Raji (cell line): ENCODE measurements around the gene GART.

ENCODE experiments used
- POLR2A ChIP-seq: IDR thresholded peaks from 2 replicates; pipeline ENCODE4 v1.6.1; 2011; ENCODE audit warnings: low read depth, low read length, control low read depth; ENCODE audit not compliant: insufficient read depth

The GART gene

GRCh38 chr21:33559813-33560212, 17.9 kb upstream of the GART start:
- no peak for TF ChIP-seq POLR2A

DNA sequence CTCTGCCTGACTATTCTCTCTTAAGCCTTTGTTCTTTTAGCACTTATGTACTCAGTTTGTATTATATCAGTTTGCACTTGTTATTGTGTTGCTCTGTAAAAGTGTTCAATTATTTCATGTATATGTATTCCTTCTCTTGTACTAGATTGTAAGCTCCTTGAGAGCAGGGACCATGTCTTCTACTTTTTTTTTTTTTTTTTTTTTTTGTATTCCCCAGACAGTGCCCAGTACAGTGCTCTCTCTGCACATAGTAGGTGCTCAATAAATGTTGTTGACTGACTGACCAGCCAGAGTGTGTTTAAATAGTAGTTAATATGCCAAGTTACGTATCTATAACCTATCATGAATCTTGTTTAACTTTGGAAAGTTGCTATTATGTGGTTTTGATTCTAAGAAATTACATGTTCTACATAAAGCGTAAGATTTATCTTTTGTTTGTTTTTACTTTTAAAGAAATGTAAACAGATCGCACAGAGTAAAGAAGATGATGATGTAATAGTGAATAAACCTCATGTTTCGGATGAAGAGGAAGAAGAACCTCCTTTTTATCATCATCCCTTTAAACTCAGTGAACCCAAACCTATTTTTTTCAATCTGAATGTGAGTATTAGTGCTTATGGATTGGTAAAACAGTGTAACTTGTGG, 17.0 kb upstream of the GART start:
- TF ChIP-seq POLR2A: no peak

DNA sequence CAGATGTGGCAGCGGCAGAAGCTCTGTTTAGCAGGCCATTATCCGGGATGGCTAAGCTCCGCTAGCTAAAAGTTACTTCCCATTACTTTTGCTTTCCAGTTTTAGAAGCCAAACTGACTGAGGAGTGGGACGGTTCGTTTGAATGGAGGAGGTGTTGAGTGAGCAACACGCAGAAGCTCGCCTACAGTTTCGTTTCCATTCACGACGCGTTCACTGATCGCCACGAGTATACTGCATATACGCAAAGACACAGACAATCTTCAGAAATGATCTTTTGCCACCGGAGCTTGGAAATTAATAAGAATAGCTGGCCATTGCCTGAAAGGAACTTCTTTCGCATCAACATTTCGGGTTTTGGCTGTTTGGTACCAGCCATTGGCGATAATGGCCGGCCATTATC, 15.5 kb upstream of the GART start:
- TF ChIP-seq POLR2A: no peak

DNA sequence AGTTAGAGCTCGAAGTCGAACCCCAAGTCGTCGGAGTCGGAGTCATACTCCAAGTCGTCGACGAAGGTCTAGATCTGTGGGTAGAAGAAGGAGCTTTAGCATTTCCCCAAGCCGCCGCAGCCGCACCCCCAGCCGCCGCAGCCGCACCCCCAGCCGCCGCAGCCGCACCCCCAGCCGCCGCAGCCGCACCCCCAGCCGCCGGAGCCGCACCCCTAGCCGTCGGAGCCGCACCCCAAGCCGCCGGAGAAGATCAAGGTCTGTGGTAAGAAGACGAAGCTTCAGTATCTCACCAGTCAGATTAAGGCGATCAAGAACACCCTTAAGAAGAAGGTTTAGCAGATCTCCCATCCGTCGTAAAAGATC, 13.0 kb upstream of the GART start:
- TF ChIP-seq POLR2A: no peak

DNA sequence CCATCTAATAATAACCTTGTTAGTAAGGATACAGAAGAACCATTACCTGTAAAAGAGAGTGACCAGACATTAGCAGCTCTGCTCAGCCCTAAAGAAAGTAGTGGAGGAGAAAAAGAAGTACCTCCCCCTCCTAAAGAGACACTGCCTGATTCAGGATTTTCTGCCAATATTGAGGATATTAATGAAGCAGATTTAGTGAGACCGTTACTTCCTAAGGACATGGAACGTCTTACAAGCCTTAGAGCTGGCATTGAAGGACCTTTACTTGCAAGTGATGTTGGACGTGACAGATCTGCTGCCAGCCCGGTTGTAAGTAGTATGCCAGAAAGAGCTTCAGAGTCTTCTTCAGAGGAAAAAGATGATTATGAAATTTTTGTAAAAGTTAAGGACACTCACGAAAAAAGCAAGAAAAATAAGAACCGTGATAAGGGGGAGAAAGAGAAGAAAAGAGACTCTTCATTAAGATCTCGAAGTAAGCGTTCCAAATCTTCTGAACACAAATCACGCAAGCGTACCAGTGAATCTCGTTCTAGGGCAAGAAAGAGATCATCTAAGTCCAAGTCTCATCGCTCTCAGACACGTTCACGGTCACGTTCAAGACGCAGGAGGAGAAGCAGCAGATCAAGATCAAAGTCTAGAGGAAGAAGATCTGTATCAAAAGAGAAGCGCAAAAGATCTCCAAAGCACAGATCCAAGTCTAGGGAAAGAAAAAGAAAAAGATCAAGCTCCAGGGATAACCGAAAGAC, 12.5 kb upstream of the GART start:
- no peak for TF ChIP-seq POLR2A

GRCh38 chr21:33552999-33553598, 11.2 kb upstream of the GART start:
- TF ChIP-seq POLR2A: no peak

DNA sequence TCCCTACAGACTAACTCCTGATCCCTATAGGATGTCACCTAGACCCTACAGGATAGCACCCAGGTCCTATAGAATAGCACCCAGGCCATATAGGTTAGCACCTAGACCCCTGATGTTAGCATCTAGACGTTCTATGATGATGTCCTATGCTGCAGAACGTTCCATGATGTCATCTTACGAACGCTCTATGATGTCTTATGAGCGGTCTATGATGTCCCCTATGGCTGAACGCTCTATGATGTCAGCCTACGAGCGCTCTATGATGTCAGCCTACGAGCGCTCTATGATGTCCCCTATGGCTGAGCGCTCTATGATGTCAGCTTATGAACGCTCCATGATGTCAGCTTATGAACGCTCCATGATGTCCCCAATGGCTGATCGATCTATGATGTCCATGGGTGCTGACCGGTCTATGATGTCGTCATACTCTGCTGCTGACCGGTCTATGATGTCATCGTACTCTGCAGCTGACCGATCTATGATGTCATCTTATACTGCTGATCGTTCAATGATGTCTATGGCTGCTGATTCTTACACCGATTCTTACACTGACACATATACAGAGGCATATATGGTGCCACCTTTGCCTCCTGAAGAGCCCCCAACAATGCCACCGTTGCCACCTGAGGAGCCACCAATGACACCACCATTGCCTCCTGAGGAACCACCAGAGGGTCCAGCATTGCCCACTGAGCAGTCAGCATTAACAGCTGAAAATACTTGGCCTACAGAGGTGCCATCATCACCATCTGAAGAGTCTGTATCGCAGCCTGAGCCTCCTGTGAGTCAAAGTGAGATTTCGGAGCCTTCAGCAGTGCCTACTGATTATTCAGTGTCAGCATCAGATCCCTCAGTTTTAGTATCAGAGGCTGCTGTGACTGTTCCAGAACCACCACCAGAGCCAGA, 10.4 kb upstream of the GART start:
- TF ChIP-seq POLR2A: no peak

DNA sequence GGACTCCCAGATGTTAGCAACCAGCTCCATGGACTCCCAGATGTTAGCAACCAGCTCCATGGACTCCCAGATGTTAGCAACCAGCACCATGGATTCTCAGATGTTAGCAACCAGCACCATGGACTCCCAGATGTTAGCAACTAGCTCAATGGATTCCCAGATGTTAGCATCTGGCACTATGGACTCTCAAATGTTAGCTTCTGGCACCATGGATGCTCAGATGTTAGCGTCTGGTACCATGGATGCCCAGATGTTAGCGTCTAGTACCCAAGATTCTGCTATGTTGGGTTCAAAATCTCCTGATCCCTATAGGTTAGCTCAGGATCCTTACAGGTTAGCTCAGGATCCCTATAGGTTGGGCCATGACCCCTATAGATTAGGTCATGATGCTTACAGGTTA, 9.7 kb upstream of the GART start:
- TF ChIP-seq POLR2A: no peak

GRCh38 chr21:33550772-33551660, 9.1 kb upstream of the GART start:
- TF ChIP-seq POLR2A: no peak

- TF ChIP-seq POLR2A: no peak
Measured at GRCh38 chr21:33549848-33550771, 8.2 kb upstream of the GART start.

- TF ChIP-seq POLR2A: no peak
Measured at GRCh38 chr21:33546086-33546485, 4.2 kb upstream of the GART start.

DNA sequence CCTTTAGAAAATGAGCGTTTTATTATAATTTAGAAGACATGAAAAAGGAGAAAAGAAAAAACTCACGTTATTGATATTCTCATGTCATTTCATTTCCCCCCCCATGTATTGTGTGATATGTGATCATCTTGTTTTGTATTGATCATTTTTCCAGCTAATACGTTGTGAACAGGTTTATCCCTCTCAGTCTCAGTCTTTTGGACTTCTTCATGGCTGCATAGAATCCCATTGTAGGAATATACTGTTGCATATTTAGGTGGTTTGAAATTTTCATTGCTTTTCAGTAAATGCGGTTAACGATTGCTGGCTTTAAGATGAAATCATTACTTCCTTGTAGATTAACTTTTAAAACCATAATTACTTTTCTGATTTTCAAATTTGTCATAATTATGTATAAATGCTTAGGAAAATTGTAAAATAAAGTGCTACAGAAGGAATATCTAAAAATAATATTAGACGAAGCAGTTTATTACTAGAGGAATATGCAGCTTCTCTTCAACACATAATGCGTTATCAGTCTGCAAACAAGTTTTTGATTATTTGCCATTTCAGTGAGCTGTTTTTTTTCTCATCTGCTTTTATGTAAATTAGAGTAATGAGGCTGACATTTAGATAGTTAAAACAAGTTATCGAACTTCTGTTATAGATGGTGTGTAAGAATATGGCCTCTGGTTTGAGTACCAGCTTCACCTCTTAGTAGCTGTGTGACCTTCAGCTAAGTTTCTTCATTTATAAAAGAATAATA, 2.7 kb upstream of the GART start:
- no peak for TF ChIP-seq POLR2A

- no peak for TF ChIP-seq POLR2A
Measured at GRCh38 chr21:33543505-33544129, 1.7 kb upstream of the GART start.
